GM19463 (cell line): ENCODE measurements around the gene TOPORS.
"Not testable (repeated sequence)": the region's sequence is repeated elsewhere in the genome, so short reads cannot be mapped to it uniquely, and the experiment has no call there.

Experiments used
- ATAC-seq: cut with Tn5 transposase; IDR thresholded peaks from one replicate; pipeline ENCODE4 v1.9.1; 2021; ENCODE audit warnings: mild to moderate bottlenecking, moderate library complexity; ENCODE audit not compliant: unreplicated experiment

The TOPORS gene

DNA sequence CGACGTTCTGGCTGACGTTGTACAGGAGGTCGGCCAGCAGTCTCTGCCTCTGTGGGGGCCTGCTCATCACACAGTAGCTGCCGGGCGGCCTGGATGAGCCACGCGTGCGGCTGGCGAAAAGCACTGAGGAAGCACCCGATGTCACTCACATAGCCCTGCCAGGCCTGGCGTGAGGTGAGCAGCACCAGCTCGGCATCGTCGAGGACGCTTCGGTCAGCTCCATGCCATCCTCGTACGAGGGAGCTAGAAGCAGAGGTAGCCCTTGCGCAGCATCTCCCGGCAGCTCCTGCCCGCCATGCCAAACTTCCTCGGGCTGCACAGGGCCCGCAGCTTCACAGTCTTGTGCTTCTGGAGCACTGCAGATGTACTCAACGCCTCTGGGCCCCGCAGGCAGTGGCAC, 14.4 kb upstream of the TOPORS start:
- ATAC-seq = no peak

DNA sequence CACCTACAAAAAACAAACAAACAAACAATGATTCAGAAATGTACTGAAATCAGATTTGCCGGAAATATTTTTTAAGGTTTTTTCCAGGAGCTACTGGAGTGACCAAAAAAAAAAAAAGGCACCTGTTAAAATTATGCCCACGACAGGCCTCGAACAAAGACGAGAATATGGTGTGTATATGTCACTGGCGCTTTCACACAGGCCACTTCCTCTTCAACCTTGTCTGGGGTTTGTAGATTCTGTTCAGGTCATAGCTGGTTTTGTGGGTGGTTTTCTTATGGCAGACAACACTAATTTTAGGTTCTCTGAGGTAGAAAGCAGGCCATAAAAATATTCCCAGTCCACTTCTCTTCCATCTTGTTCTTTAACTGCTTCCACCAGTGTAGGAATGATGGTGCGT, 13.6 kb upstream of the TOPORS start:
- no peak for ATAC-seq

DNA sequence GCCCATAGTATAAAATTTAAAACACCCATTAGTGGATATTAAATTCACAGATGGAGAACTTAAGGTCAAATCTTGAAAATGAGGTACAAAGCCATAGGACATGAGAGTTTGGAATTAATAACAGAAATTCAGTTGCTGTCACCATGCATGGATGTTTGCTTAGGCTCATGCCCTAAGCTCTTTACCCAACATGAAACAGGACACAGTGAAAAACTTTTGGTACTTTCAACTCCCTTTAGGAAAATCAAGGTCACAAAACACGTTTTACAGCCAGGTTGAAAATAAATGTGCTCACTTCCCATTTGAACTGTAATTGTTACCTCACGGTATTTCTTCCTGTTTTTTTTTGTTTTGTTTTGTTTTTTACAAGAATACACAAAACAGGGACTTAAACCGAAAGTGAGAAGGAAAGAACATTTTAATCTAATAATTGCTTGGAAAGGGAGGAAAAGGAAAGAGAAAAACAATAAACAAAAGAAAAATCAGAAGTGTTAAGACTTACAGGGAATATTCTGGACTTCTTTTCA, 6.1 kb upstream of the TOPORS start:
- no peak for ATAC-seq

DNA sequence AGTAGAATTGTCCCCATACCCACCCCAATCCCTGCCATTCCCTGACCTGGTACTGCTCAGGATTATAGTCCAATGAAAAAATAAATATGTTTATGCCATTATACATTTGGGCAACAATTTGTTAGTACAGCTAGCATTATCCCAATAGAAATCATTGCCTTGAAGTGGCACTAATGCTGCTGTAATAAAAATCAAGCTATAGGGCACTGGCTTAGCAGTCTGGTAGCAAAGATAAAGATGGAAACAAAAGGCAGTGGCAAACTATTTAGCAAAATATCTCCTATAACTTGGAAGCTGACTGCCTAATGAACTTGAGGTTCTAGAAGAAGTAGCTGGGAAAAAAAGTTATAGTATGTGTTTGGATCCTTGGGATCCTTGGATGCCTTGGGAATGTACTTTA, 2.2 kb upstream of the TOPORS start:
- no peak for ATAC-seq

DNA sequence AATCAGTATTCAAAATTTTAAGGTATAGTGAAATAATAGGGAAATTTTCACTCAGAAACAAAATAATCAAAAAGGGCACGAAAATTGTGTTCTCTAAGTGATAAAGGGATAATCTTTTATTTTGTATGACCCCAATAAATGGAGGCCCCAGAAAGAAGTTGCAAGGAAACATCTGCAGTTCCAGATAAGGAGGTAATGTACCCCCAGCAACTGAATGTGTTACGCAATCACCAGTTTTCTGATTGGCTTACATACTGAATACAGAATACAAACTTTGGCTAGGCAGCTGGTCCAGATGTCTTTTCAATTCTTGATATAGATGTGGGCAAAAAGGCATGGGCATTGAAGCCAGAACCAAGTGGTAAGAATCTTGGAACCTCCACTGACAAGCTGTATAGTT, 1.7 kb upstream of the TOPORS start:
- no peak for ATAC-seq

DNA sequence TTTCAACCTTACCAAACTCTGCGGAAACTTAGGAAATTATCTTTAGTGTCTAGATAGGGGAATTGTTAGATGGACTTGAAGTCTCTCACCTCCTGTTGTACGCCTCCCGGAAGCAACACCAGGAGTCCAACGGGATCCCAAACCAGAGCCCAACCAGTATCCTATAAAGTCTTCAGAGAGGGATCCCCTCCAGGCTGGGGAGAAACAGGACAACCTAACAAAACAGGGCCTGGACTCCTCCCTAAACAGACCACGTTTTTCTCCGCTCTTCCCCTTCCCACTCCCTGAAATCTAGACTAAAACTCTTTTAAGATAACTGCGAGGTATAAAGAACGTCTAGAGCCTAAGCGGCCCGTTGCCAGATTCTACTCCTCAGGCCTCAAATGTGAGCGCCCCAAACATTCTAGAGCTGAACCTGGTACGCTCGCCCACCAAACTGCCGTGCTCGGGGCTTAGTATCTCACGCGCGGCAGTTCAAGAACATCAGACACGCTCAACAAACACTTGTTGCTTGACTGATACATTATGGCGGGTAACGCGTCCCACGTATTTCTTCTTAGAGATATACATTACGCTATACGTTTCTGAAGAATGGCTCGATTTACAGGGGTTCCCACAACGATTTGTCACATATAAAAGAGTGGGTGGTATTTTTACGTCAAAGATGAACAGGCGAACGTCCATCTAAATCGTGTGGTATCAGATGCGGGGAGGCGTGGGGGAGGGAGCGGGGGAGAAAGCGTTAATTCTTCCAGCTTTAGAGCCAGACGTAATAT, 922 bp downstream of the TOPORS start:
- ATAC-seq = peak; percentile 0

DNA sequence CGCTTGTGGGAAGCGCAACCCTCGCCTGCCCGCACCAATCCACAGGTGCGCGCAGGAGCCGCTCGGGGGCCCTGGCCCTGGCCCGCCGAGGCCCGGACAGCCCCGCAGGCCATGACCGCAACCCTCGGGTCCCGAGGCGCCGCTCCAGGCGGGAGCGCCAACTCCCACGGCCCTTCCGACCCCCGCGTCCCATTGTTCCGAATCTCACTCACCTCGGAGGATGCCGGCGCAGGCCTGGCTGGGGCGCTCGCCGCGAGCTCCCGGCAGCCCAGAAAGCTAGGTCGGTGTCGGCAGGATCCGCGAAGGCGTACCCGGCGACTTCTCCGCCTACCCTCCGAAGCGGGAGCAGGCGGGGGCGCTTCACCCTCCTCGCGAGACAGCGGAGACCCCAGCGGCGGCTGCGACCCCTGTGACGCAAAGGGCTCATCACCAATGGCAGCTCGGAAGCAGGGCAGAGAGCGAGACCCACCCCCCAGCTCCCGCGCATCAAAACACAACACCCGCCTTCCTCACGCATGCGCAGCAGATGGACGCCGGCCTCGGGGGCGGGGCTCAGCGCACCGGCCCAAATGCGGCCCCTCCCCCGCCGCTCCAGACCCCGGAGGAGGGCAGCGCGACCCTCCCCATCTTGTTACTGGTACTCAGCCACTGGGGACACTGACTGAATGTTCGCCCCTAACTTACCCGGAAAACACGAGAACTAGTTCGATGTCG, 1.7 kb downstream of the TOPORS start:
- peak; percentile 59 for ATAC-seq

DNA sequence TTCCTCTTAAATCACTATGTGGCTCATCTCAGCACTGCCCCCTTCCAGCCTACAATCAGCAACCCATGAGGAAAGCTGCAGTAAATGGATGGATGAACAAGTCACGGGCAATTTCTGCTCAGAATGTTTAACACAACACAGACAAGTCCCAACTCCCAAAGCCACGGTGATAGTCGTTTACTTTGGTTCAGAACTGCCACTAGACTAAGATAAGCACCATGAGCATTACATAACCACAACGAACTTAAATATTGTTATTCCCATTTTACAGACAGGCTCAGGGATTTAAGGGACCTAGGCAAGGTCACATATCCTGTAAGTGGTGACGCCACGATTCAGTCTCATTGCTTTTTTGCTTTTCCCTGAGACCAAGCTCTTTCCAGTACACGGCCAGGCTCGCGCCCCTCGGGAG, 2.2 kb downstream of the TOPORS start:
- ATAC-seq = no peak

DNA sequence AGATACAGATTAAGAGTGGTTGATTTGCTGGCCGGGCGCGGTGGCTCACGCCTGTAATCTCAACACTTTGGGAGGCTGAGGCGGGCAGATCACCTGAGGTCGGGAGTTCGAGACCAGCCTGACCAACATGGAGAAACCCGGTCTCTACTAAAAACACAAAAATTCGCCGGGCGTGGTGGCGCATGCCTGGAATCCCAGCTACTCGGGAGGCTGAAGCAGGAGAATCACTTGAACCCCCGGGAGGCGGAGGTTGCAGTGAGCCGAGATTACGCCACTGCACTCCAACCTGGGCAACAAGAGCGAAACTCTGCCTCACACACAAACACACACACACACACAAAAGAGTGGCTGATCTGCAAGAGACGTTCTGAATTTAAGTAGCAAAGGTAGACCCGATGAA, 4.2 kb downstream of the TOPORS start:
- not testable (repeated sequence) for ATAC-seq

DNA sequence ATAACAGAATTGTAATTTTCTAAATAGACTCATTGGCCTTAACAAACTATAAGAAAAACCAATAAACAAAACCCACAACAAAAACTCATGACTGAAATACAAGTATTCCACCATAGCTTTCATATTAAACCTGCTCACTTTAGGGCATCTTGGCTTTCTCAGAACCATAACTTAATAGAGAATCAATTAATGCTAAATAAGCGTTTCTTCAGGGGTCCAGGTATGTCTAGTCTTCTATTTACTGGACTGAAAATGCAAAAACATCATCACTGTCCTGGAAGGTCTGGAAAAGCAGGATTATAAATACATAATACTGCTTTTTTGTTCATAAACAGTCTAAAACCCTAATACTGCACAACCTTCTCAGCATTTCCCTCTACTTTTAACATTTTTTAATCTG, 6.5 kb downstream of the TOPORS start:
- ATAC-seq = no peak

DNA sequence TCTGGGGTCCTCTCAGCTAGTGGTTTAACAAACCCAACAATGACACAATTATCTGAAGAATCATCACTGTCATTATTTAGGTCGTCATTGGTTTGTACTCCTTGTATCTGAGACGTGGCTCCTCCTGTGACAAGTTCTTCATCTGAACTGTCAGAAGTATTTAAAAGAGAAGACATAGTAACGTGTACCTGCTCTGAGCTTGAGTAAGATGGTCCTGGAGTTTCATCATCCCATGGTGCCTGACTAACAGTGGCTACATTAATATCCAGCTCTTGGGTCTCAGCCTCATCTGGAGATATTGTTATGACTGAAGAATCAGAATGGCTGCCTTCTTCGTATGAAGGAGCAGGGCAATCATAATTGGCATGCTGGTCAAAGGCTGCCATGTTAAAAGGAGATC, 9.3 kb downstream of the TOPORS start:
- no peak for ATAC-seq

DNA sequence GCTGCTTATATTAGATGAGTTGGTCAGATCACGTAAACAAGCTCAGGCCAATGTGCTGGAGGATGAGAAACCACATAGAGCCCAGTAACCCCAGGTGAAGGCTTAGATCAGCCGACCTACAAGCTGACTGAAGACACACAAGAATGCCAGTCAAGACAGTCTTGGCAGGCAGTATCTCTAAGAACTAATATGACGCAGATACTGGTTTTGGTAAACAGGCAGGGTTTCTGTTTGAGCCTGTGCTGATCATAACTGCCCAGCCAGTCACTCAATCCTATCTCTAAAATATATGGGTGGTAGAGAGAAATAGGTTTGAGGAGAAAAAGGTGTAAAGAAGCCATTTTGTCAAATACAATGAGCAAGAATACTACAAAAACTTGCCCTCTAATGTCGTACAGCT, 18.6 kb downstream of the TOPORS start:
- ATAC-seq = no peak

DNA sequence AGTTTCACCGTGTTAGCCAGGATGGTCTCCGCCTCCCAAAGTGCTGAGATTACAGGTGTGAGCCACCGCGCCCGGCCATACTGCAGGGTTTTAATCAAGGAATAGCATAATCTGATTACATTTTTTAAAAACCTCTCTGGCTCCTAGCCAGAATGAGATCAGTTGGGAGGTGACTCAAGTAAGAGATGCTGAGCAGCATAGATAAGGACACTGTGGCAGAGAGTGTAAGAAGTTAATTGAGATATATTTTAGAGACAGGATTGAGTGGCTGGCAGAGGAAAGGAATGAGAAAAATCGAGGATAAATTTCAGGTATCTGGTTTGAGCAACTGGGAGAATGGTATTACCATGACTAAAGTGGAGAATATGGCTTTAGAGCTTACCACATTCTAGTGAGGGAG, 19.1 kb downstream of the TOPORS start:
- ATAC-seq = no peak

DNA sequence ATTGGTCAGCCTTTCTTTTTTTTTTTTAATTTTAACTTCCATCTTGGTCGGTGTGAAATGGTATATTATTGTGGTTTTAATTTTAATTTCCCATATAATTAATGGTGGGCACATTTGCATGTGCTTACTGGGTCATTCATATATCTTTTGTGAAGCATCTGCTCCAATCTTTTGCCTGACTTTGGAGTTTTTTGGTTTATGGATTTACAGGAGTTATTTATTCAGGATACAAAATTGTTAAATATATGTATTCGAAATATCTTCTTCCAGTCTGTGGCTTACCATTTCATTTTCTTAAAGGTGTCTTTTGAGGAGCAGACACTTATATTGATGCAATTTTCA, 25.7 kb downstream of the TOPORS start:
- no peak for ATAC-seq

DNA sequence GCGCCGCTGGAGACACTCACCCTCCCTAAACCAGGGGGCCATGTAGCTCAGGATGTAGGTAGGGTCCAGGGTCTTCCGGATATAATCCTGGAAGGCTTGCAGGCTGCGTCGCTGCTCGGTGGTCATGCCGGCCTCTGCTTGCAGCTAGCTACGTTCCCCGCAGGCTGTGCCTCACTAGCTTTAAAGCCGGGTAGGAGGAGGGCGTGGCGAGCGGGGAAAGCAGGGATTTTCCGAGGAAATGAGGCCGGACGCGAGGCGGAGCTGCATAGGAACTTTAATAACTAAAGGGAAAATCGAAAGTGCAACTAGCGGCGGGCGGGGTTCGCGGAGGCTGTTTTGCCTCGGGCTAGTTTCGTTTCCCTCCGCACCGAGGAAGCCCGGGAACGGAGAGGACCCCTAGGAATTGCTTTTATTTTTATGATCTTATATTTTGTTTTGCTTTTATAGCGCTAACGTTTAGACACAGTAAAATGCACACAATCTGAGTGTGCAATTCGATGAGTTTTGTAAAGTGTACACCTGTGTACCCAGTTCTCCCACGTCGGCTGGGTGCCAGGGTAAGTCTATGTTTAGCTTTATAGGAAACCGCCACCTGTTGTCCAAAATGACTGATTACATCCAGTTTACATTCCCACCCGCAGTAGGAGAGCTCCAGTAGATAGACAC, 26.2 kb downstream of the TOPORS start, which contains the start of gene RIGI:
RIGI (minus strand) TSS at position 156 of the 666 bp plus-strand sequence; CDS start at position 126, 30 bp downstream.
- ATAC-seq = peak; percentile 68

DNA sequence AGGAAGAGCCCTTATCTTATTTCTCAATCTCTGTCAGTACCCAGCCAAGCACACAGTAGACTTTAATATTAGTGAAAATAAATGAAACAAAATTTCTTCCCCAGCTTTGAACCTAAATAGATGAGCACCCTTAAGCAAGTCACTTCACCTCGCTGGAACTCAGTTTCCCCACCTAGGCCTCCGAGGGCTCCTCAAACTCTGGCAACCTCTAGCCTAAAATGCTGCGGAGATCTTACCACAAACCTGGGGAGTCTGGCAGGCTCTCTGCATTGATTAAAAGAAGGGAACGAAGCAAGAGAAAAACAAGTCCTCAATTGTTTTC, 26.7 kb downstream of the TOPORS start:
- no peak for ATAC-seq

DNA sequence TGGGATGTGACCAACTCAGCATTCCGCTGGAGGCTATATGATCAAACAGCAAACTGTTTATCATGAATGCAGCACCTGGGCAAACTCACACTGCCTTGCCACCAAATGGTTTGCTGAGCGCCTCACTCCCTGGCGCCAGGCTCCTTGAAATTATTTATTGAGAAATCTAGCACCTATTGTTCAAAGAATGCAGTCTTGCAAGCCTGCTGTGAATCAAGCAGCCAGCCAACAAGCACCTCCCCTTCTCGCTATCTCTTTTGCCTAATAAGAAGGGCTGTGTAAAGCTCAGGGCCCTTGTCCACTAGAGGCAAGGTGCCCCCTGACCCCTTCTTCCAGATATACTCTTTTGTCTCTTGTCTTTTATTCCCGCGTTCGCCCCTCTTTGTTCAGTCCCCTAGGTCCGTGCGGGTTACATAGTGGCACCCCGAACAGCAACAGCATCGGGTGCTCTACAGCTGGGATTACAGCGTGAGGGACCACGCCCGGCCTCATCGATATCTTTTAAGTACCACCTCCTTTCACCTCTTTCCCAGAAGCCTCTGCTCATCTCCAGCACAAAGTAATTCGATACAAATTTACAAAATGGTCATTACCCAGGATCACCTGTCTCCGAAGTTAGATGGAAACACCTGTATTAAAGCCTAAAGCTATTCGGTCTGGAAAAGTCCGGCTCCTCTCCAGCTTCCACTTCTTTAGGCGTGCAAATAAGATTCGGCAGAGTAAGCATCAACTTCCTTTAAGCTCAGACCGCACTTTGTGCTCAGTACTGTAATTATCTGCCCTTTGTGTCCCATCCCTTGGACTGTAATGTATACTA, 27.3 kb downstream of the TOPORS start:
- peak; percentile 22 for ATAC-seq

DNA sequence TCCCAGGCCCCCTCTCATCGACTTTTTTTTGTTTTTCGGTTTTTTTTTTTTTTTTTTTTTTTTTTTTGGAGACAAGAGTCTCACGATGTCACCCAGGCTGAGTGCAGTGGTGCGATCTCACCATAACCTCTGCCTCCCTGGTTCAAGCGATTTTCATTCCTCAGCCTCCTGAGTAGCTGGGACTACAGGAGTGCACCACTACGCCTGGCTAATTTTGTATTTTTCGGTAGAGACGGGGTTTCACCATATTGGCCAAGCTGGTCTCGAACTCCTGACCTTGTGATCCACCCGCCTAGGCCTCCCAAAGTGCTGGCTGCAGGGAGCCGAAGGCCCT, 27.9 kb downstream of the TOPORS start:
- ATAC-seq = not testable (repeated sequence)

DNA sequence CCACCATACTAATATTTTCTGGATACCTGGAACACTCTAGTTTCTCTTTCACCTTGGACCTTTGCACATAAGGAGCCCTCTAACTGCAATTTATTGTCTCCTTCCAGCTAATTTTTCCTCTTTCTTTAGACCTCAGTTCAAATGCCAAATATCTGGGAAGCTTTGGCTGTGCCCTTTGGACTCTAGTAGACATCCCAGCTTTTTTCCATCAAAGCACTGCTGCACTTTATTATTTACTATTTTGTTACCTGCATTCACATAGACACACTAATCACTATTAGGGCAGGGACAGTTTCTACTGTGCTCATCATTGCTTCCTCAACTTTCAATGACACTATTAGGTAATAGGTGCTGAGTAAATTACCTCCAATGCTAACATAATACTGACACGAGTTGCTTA, 28.5 kb downstream of the TOPORS start:
- ATAC-seq = no peak

DNA sequence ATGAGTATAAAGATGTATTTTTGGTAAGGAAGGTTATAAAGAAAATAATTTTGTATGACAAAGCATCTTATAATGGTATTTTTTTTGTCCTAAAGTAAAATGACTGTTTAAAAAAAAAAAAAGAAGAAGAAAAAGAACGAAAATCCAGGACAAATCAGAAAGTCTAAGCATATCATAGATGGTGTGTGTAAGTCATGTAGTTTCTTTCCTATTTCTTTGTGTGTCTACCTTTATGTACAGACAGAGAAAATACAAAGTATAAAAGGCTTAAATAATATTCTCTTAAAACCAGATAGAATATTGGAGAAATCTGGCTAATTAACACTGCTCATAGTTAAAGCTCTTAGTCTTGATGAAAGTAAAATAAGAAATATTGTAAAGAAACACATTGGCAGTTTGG, 34.1 kb downstream of the TOPORS start:
- no peak for ATAC-seq

DNA sequence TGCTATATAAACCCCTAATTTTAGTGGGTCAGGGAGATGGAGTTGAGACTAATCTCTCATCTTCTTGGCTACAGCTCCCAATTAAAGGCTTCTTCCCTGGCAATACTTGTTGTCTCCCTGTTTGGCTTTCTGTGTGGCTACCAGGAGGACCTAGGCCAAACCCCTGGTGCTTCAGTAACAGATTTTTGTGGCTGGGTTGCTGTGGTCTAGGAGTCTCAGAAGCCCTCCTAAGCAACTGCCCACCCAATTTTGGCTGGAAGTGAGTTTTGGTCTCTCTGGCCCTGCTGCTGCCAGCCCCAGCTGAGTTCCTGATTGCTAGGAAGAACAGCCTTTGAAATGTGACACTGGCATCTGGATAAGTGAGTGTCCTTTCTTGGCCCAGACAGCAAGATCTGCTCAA, 36.1 kb downstream of the TOPORS start:
- ATAC-seq = no peak
